Measurements from ENCODE around the gene PBXIP1.

DNA sequence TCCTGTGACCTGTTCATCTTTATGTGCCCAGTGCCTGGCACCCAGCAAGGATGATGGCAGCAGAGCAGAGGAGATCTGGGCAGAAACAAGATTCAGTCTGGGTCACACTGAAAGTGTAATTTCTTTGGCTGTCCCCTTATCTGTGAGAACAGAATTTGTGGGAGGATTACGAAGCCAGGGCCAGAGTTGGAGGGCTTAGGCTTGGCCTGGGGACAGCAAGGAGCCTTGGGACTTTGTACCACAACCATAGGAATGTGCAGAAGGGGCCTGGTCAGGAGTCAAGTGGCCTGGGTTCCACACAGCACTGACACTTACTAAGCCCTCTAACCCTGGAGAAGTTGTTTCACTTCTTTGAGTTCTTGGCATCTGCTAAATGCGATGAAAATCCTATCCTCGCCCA is 32.2 kb downstream of the PBXIP1 start:
- TF ChIP-seq POLR2A (IDR thresholded peaks at IDR 0.05), result no peak
- TF ChIP-seq, protein P1, sequence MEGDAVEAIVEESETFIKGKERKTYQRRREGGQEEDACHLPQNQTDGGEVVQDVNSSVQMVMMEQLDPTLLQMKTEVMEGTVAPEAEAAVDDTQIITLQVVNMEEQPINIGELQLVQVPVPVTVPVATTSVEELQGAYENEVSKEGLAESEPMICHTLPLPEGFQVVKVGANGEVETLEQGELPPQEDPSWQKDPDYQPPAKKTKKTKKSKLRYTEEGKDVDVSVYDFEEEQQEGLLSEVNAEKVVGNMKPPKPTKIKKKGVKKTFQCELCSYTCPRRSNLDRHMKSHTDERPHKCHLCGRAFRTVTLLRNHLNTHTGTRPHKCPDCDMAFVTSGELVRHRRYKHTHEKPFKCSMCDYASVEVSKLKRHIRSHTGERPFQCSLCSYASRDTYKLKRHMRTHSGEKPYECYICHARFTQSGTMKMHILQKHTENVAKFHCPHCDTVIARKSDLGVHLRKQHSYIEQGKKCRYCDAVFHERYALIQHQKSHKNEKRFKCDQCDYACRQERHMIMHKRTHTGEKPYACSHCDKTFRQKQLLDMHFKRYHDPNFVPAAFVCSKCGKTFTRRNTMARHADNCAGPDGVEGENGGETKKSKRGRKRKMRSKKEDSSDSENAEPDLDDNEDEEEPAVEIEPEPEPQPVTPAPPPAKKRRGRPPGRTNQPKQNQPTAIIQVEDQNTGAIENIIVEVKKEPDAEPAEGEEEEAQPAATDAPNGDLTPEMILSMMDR (IDR thresholded peaks at IDR 0.05), result no peak

Measured in heart left ventricle (tissue), 13 donors.